CD14-positive monocyte (primary cell): ENCODE data around the gene TENT5C. TPM values are rescaled to one million over a fixed set of nuclear protein-coding genes. Genes with fewer than 3 reads are reported as not detected.

Experiments used
- DNase-seq, 3 donors: peaks; one replicate each; pipeline ENCODE4 v3.0.0-alpha.2; 2011 to 2022
- H2AFZ ChIP-seq: 2 replicates; pipeline ENCODE4 v1.6.0; 2012; ENCODE audit warnings: mild to moderate bottlenecking, low read depth, low read length, inconsistent platforms; ENCODE audit not compliant: insufficient read depth, poor library complexity, severe bottlenecking
- H3K27ac ChIP-seq, 2 donors: 1 replicate in 1 of 2; 2 replicates in 1 of 2; pipeline ENCODE4 v1.5.1; 2012 to 2013; ENCODE audit warnings: low read length in 2 of 2, control low read depth in 1 of 2, inconsistent platforms in 1 of 2, low read depth in 1 of 2, mild to moderate bottlenecking in 1 of 2
- H3K27me3 ChIP-seq, 2 donors: one replicate each; pipeline versions ENCODE4 v1.6.0 to v1.6.1; 2011 to 2013; ENCODE audit warnings: low read length in 2 of 2; ENCODE audit not compliant: control insufficient read depth in 2 of 2, insufficient read depth in 2 of 2
- H3K36me3 ChIP-seq, 2 donors: replicated peaks in 1 of 2; 1 replicate in 1 of 2; 2 replicates in 1 of 2; pipeline versions ENCODE4 v1.5.1 to v1.6.1; 2012 to 2013; ENCODE audit warnings: low read length in 2 of 2, control low read depth in 1 of 2, inconsistent platforms in 1 of 2, mild to moderate bottlenecking in 1 of 2; ENCODE audit not compliant: insufficient read depth in 2 of 2, control insufficient read depth in 1 of 2
- H3K4me1 ChIP-seq, 2 donors: 1 replicate in 1 of 2; 2 replicates in 1 of 2; pipeline versions ENCODE4 v1.5.1 to v1.6.1; 2012 to 2013; ENCODE audit warnings: low read length in 2 of 2, control low read depth in 1 of 2, inconsistent platforms in 1 of 2, mild to moderate bottlenecking in 1 of 2, moderate library complexity in 1 of 2; ENCODE audit not compliant: insufficient read depth in 2 of 2, control insufficient read depth in 1 of 2
- H3K4me2 ChIP-seq: replicated peaks from 2 replicates; pipeline ENCODE3; 2012; ENCODE audit warnings: low read length, moderate library complexity, mild to moderate bottlenecking; ENCODE audit not compliant: poor library complexity, severe bottlenecking; ENCODE audit errors: extremely low read depth
- H3K4me3 ChIP-seq, 3 experiments: fragments of 200-600 bp in 1 of 3; sonication (generic) in 1 of 3; replicated peaks in 1 of 3; 1 replicate in 2 of 3; 2 replicates in 1 of 3; pipeline ENCODE4 v1.5.1; 2011 to 2013; ENCODE audit warnings: low read length in 3 of 3, mild to moderate bottlenecking in 3 of 3, control low read depth in 2 of 3, low read depth in 2 of 3, inconsistent platforms in 1 of 3, moderate library complexity in 1 of 3
- H3K79me2 ChIP-seq: 2 replicates; pipeline ENCODE4 v1.6.0; 2012; ENCODE audit warnings: mild to moderate bottlenecking, control low read depth, inconsistent platforms, low read length, moderate library complexity; ENCODE audit not compliant: insufficient read depth
- H3K9ac ChIP-seq: 2 replicates; pipeline ENCODE4 v1.6.0; 2017; ENCODE audit warnings: low read length, mild to moderate bottlenecking; ENCODE audit not compliant: insufficient read depth, poor library complexity, severe bottlenecking
- H3K9me3 ChIP-seq, 2 donors: replicated peaks in 1 of 2; 1 replicate in 1 of 2; 2 replicates in 1 of 2; pipeline versions ENCODE4 v1.5.1 to v1.6.1; 2012 to 2013; ENCODE audit warnings: low read length in 2 of 2, control low read depth in 1 of 2; ENCODE audit not compliant: control insufficient read depth in 1 of 2, insufficient read depth in 1 of 2
- H4K20me1 ChIP-seq: 2 replicates; pipeline ENCODE4 v1.6.0; 2012; ENCODE audit warnings: mild to moderate bottlenecking, low read length, control low read depth, moderate library complexity; ENCODE audit not compliant: insufficient read depth
- H3K27ac Mint-ChIP-seq, 7 donors: one replicate each; pipeline ENCODE4 v1.8.0; 2020; ENCODE audit warnings: mild to moderate bottlenecking in 7 of 7, mixed read lengths in 7 of 7, moderate library complexity in 6 of 7, inconsistent platforms in 2 of 7
- H3K27me3 Mint-ChIP-seq, 3 donors: one replicate each; pipeline ENCODE4 v1.8.0; 2021 to 2022; ENCODE audit warnings: low read depth in 3 of 3, mild to moderate bottlenecking in 3 of 3, mixed read lengths in 3 of 3, moderate library complexity in 3 of 3, inconsistent platforms in 1 of 3
- H3K36me3 Mint-ChIP-seq, 2 donors: one replicate each; pipeline ENCODE4 v1.8.0; 2020; ENCODE audit warnings: mixed read lengths in 2 of 2, inconsistent platforms in 1 of 2, mild to moderate bottlenecking in 1 of 2
- H3K4me1 Mint-ChIP-seq: one replicate; pipeline ENCODE4 v1.8.0; 2020; ENCODE audit warnings: mild to moderate bottlenecking, mixed read lengths
- H3K4me3 Mint-ChIP-seq, 2 donors: one replicate each; pipeline ENCODE4 v1.8.0; 2020; ENCODE audit warnings: mild to moderate bottlenecking in 2 of 2, mixed read lengths in 2 of 2, moderate library complexity in 1 of 2
- H3K9me3 Mint-ChIP-seq, 7 donors: one replicate each; pipeline ENCODE4 v1.8.0; 2020 to 2022; ENCODE audit warnings: mixed read lengths in 7 of 7, mild to moderate bottlenecking in 6 of 7, moderate library complexity in 6 of 7, inconsistent platforms in 2 of 7
- WGBS: methylation state at CpG from one replicate; pipeline ENCODE4 v1.1.5; 2013; ENCODE audit warnings: missing lambda C conversion rate; ENCODE audit not compliant: insufficient coverage; 5-methylcytosine and 5-hydroxymethylcytosine counted together
- intact Hi-C, 2 donors: fragments of 100-400 bp; cut with micrococcal nuclease; formaldehyde crosslinking; loops; one replicate each; pipeline versions ENCODE4 v1.15.0 to v1.15.1; 2023
- polyA plus RNA-seq, 3 donors: library from polyadenylated mRNA; depleted of rRNA in 1 of 3; unstranded in 2 of 3; stranded (reverse) in 1 of 3; fragments of 300-500 nt in 2 of 3; fragments of >200 nt in 1 of 3; fragmentation: Illumina TruSeq in 2 of 3; gene quantifications; 1 replicate in 2 of 3; 2 replicates in 1 of 3; pipeline ENCODE4 v1.2.3, GENCODE V29; 2012 to 2021
- TF ChIP-seq, protein P1 (sequence below): fragments of 200-600 bp; IDR thresholded peaks from one replicate; pipeline ENCODE4 v1.8.0; 2022; ENCODE audit warnings: antibody characterized with exemption, mild to moderate bottlenecking

Gene TENT5C
- polyA plus RNA-seq, 3 donors = 0.17 to 0.69 (median 0.27) TPM

DNA sequence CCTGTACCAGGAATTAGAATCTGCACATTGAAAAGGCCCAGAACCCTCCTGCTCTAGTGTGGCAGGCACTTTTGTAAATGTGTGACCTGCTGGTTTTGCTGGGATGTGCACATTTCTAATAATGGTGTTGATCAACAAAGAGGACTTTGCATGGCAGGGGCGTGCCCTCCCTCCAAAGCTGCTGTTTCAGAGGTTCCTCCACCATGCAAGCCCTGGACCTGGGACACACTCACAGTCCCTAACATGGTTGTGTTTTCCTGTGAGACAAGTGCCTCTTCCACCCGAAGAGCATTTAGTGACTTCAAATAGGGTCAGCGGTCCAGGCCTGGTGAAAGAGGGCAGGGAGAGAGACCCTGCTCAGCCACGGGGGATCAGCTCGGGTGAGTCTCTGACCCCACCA lies 28.1 kb downstream of the TENT5C start:
- no peak overlapping the region for H3K9ac ChIP-seq
- Mint-ChIP-seq H3K4me3 (no peak overlapping the region), H3K27me3 (peaks cover 0 to 3% (median 2%) of the 10 kb centered on the region in 3 donors), H3K36me3 (no peaks in the 10 kb centered on the region), H3K4me1 (peaks cover 17% of the 10 kb centered on the region), H3K27ac (no peak overlapping the region), H3K9me3 (peaks cover 0 to 1% (median 0%) of the 10 kb centered on the region in 7 donors)
- H3K79me2 ChIP-seq = no peaks in the 10 kb centered on the region
- H3K9me3 ChIP-seq = no peaks in the 10 kb centered on the region
- WGBS = 100% methylated on average over 1 of the region's 5 CpGs
- H3K36me3 ChIP-seq = no peaks in the 10 kb centered on the region
- H3K4me2 ChIP-seq = no peak overlapping the region
- intact Hi-C loops = no loop called here
- H3K4me3 ChIP-seq = no peak overlapping the region
- no peak for DNase-seq
- no peaks in the 10 kb centered on the region for H4K20me1 ChIP-seq
- H3K27ac ChIP-seq = no peak overlapping the region
- no peak overlapping the region for H2AFZ ChIP-seq
- H3K27me3 ChIP-seq = no peaks in the 10 kb centered on the region
- TF ChIP-seq, protein P1, sequence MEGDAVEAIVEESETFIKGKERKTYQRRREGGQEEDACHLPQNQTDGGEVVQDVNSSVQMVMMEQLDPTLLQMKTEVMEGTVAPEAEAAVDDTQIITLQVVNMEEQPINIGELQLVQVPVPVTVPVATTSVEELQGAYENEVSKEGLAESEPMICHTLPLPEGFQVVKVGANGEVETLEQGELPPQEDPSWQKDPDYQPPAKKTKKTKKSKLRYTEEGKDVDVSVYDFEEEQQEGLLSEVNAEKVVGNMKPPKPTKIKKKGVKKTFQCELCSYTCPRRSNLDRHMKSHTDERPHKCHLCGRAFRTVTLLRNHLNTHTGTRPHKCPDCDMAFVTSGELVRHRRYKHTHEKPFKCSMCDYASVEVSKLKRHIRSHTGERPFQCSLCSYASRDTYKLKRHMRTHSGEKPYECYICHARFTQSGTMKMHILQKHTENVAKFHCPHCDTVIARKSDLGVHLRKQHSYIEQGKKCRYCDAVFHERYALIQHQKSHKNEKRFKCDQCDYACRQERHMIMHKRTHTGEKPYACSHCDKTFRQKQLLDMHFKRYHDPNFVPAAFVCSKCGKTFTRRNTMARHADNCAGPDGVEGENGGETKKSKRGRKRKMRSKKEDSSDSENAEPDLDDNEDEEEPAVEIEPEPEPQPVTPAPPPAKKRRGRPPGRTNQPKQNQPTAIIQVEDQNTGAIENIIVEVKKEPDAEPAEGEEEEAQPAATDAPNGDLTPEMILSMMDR = no peak
- no peaks in the 10 kb centered on the region for H3K4me1 ChIP-seq

DNA sequence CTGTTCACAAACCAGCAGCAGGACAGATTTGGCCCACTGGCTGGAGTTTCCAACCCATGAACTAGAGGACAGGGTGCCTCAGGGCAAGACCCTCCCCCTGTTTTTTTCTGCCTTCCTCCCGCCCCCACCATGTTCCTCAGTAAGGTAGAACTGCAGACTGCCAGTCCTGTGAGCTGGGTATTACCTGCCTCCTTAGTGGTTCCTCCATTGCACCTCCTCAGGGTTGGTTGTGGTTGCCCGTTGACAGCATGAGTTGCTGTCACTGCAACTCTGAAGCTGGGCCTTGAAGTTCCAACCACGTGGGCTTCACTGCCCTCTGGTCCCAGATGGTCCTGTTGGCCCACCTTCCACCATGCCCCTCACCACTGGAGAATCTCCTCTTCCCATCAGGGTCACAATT lies 28.8 kb downstream of the TENT5C start:
- no peaks in the 10 kb centered on the region for H3K4me1 ChIP-seq
- H3K4me3 Mint-ChIP-seq = no peak overlapping the region

More for the DNA sequence above, 28.8 kb downstream of the TENT5C start:
- H3K9me3 ChIP-seq = no peaks in the 10 kb centered on the region
- 92% methylated on average over 2 of the region's 3 CpGs for WGBS
- no peak overlapping the region for H3K4me2 ChIP-seq
- H4K20me1 ChIP-seq = no peaks in the 10 kb centered on the region
- peaks cover 0 to 1% (median 0%) of the 10 kb centered on the region in 7 donors for H3K9me3 Mint-ChIP-seq
- no peaks in the 10 kb centered on the region for H3K36me3 ChIP-seq
- H3K4me3 ChIP-seq = no peak overlapping the region
- no peaks in the 10 kb centered on the region for H3K79me2 ChIP-seq
- intact Hi-C loops = no loop called here
- no peaks in the 10 kb centered on the region for H3K27me3 ChIP-seq
- H3K4me1 Mint-ChIP-seq = peaks cover 17% of the 10 kb centered on the region
- H2AFZ ChIP-seq = no peak overlapping the region
- no peak for DNase-seq
- H3K36me3 Mint-ChIP-seq = no peaks in the 10 kb centered on the region
- no peak overlapping the region for H3K27ac Mint-ChIP-seq
- H3K27me3 Mint-ChIP-seq = peaks cover 0 to 3% (median 2%) of the 10 kb centered on the region in 3 donors
- no peak overlapping the region for H3K27ac ChIP-seq
- no peak overlapping the region for H3K9ac ChIP-seq
- TF ChIP-seq, protein P1 = no peak
